Measurements from ENCODE around the gene RAMP1.

RAMP1 gene

DNA sequence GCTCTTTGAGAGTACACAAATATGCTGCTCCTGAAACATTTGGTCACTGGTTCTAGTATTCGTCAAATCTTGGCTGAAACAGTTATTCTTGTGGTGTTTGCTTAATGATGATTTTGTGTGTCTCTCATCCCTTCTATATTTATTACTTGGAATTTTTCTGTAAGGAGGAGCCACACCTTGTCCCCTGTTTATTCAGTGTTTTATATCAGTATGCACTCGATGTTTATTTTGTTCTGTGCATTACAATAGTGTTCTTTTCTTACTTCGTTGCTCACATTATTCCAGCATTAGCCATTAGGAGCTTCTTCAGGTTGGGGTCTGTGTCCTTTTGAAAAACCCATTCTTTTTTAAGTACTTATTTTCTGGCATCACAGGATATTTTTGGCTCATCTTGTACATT, 5.1 kb upstream of the RAMP1 start:
- TF ChIP-seq POLR2AphosphoS5 (IDR thresholded peaks at IDR 0.05; ENCODE audit: low read depth, low read length) (no peak), SIN3A (IDR thresholded peaks at IDR 0.05; ENCODE audit: borderline replicate concordance, insufficient read depth, low read length) (no peak), FOXP2 (optimal IDR thresholded peaks at IDR 0.05; ENCODE audit: borderline replicate concordance, extremely low read depth, extremely low read length, insufficient read depth) (no peak), TAF1 (IDR thresholded peaks at IDR 0.05; ENCODE audit: borderline replicate concordance, insufficient read depth, low read length) (no peak)
- TF ChIP-seq, protein P1, sequence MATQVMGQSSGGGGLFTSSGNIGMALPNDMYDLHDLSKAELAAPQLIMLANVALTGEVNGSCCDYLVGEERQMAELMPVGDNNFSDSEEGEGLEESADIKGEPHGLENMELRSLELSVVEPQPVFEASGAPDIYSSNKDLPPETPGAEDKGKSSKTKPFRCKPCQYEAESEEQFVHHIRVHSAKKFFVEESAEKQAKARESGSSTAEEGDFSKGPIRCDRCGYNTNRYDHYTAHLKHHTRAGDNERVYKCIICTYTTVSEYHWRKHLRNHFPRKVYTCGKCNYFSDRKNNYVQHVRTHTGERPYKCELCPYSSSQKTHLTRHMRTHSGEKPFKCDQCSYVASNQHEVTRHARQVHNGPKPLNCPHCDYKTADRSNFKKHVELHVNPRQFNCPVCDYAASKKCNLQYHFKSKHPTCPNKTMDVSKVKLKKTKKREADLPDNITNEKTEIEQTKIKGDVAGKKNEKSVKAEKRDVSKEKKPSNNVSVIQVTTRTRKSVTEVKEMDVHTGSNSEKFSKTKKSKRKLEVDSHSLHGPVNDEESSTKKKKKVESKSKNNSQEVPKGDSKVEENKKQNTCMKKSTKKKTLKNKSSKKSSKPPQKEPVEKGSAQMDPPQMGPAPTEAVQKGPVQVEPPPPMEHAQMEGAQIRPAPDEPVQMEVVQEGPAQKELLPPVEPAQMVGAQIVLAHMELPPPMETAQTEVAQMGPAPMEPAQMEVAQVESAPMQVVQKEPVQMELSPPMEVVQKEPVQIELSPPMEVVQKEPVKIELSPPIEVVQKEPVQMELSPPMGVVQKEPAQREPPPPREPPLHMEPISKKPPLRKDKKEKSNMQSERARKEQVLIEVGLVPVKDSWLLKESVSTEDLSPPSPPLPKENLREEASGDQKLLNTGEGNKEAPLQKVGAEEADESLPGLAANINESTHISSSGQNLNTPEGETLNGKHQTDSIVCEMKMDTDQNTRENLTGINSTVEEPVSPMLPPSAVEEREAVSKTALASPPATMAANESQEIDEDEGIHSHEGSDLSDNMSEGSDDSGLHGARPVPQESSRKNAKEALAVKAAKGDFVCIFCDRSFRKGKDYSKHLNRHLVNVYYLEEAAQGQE (IDR thresholded peaks at IDR 0.05; ENCODE audit: insufficient read depth in 1 of 2, low read depth in 2 of 2, low read length in 2 of 2) = no peak

DNA sequence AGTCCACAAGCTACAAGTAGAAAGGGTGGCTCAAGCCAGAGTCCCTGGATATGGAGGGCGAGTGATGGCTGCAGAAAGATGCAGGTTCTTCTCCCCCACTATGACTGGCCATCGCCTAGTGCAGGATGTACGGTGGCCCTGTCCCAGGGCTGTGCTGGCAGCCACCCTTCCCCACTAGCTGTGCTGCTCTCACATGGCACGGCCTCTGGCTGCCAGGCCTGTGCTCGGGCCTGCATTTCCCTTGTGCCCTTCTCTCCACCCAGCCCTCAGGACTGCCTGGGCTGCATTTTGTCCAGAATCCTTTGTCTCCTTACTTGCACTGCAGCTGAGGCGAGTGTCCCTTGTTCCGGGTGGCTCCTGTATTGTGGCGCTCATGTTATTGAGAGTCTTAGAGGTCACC, 1.6 kb upstream of the RAMP1 start:
- TF ChIP-seq POLR2AphosphoS5 (IDR thresholded peaks at IDR 0.05; ENCODE audit: low read depth, low read length) (no peak), SIN3A (IDR thresholded peaks at IDR 0.05; ENCODE audit: borderline replicate concordance, insufficient read depth, low read length) (no peak), FOXP2 (optimal IDR thresholded peaks at IDR 0.05; ENCODE audit: borderline replicate concordance, extremely low read depth, extremely low read length, insufficient read depth) (no peak), TAF1 (IDR thresholded peaks at IDR 0.05; ENCODE audit: borderline replicate concordance, insufficient read depth, low read length) (no peak)
- TF ChIP-seq, protein P1 (IDR thresholded peaks at IDR 0.05; ENCODE audit: insufficient read depth in 1 of 2, low read depth in 2 of 2, low read length in 2 of 2) = no peak

DNA sequence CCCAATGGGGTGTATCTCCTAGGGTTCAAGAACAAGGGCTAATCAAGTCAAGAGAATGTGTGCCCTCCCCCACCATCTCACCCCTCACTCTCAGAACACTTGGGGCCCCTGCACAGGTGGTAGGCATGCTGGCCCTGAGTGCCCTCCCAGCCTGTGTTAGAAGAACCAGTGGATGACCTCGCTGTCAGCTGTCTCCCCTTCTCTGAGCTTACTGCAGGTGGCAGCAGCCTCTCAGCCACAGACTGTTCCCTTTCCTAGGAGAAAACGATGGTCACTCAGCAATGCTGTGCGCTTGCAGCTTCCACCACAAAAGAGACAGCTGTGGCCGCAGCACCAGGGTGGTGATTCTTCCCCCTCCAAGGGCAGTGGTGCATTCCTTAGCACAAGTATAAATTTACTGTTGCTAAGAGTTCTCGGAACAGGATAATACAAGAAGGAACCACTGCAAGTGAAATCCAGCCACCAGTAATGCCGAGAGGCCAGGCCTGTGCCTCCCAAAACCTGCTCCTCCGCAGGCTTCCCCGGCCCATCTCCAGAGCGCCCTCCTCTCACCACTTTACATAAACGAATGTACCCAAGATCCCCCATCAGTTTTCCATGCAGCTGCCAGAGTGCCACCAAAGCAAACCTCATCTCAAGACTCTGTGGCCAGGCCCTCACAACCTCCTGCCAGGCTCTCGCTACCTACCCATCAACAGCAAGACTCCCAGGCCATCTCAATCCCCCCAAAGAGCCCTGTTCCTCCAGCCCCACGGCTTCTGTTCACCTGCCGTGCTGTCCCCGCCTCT, 935 bp upstream of the RAMP1 start:
- TF ChIP-seq FOXP2 (optimal IDR thresholded peaks at IDR 0.05; ENCODE audit: borderline replicate concordance, extremely low read depth, extremely low read length, insufficient read depth) (no peak), TAF1 (IDR thresholded peaks at IDR 0.05; ENCODE audit: borderline replicate concordance, insufficient read depth, low read length) (no peak), SIN3A (IDR thresholded peaks at IDR 0.05; ENCODE audit: borderline replicate concordance, insufficient read depth, low read length) (no peak), POLR2AphosphoS5 (IDR thresholded peaks at IDR 0.05; ENCODE audit: low read depth, low read length) (no peak)
- TF ChIP-seq, protein P1 (IDR thresholded peaks at IDR 0.05; ENCODE audit: insufficient read depth in 1 of 2, low read depth in 2 of 2, low read length in 2 of 2) = no peak

DNA sequence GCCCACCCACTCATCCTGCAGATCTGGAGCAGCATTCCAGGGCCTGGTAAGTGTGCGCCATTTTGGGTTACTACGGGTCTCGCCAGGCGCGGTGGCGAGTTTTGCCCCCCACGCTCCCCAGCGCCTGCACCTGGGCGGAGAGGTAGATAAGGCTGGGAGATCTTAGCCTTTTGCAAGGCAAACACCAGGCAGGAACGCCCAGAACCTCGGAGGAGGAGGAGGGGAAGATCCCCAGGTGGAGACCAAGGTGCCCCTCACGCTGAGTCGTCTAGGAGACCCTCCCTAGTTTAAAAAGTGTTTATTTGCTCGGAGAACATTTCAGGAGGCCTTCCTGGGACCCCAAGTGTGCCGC, 365 bp upstream of the RAMP1 start:
- no peak for TF ChIP-seq SIN3A (IDR thresholded peaks at IDR 0.05; ENCODE audit: borderline replicate concordance, insufficient read depth, low read length)

DNA sequence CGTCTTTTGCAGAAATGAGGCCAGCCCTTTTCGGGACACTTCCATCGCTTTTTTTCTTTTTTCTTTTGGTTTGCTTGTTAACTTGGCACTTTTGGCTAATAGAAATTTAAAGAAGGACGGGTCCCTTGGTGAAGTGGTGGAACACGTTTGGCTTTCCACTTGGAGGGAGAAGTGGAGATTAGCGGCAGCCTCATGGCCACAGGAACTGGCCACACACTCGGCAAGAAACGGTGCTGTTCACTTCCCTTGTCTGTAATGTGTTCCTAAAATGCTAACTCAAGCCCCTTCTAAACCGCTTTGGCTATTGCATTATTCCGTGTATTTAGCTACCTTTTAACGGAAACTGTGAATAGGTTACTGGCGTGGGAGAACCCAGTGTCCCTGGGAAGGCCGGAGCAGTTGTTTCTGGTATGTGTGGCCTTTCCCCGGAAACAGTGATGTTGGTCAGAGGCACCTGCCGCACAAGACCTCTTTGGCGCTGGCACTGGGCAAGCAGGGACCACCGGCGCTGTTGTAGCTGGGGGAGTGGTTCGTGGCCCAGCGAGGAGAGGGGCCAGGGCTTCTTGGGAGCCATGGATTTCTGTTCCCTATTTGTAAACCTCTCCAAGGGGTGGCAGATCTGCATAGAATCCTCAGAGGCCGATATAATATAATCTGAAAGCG, 981 bp downstream of the RAMP1 start:
- no peak for TF ChIP-seq POLR2AphosphoS5 (IDR thresholded peaks at IDR 0.05; ENCODE audit: low read depth, low read length)
- no peak for TF ChIP-seq SIN3A (IDR thresholded peaks at IDR 0.05; ENCODE audit: borderline replicate concordance, insufficient read depth, low read length)
- TF ChIP-seq, protein P1 (IDR thresholded peaks at IDR 0.05; ENCODE audit: insufficient read depth in 1 of 2, low read depth in 2 of 2, low read length in 2 of 2) = no peak
- no peak for TF ChIP-seq FOXP2 (optimal IDR thresholded peaks at IDR 0.05; ENCODE audit: borderline replicate concordance, extremely low read depth, extremely low read length, insufficient read depth)
- no peak for TF ChIP-seq TAF1 (IDR thresholded peaks at IDR 0.05; ENCODE audit: borderline replicate concordance, insufficient read depth, low read length)

Data from PFSK-1 (cell line).